WTC11 (cell line): ENCODE results near the gene PNP. TPM values are rescaled to one million over a fixed set of nuclear protein-coding genes. Genes with fewer than 3 reads are reported as not detected.

ENCODE experiments used
- ATAC-seq: fragments of 200-7000 bp; cut with Tn5 transposase; 2 replicates; pipeline ENCODE4 v1.10.0; 2021; ENCODE audit warnings: mild to moderate bottlenecking, moderate library complexity
- CTCF ChIA-PET: fragments of 300-600 bp; sonication (Branson Sonifier 250); formaldehyde crosslinking; loops from one replicate; lab custom pipeline; 2021; ENCODE audit warnings: antibody characterized with exemption; lab: Charles Lee
- POLR2A ChIA-PET: fragments of 350-600 bp; sonication (Branson Sonifier 250); formaldehyde crosslinking; loops from one replicate; lab custom pipeline; 2021; ENCODE audit warnings: antibody characterized with exemption; lab: Charles Lee
- DNase-seq: peaks from one replicate; pipeline ENCODE4 v3.0.0; 2021; ENCODE audit warnings: low spot score
- H3K27ac Mint-ChIP-seq: 2 replicates; pipeline ENCODE4 v1.8.0; 2021; ENCODE audit warnings: mixed read lengths
- H3K27me3 Mint-ChIP-seq: 2 replicates; pipeline ENCODE4 v1.8.0; 2021; ENCODE audit warnings: low read depth, mild to moderate bottlenecking, moderate library complexity, mixed read lengths
- H3K36me3 Mint-ChIP-seq: 2 replicates; pipeline ENCODE4 v1.8.0; 2021; ENCODE audit warnings: mixed read lengths
- H3K4me1 Mint-ChIP-seq: 2 replicates; pipeline ENCODE4 v1.8.0; 2022; ENCODE audit warnings: mixed read lengths
- H3K4me3 Mint-ChIP-seq: 2 replicates; pipeline ENCODE4 v1.8.0; 2021; ENCODE audit warnings: mild to moderate bottlenecking, moderate library complexity, mixed read lengths
- H3K9me3 Mint-ChIP-seq: 2 replicates; pipeline ENCODE4 v1.8.0; 2021; ENCODE audit warnings: mixed read lengths
- AR ChIP-seq: fragments of 250-450 bp; sonication (Bioruptor Pico); IDR thresholded peaks from 2 replicates; pipeline ENCODE4 v1.9.0; 2021; ENCODE audit warnings: mild to moderate bottlenecking
- EMX1 ChIP-seq: fragments of 250-450 bp; sonication (Bioruptor Pico); IDR thresholded peaks from 2 replicates; pipeline ENCODE4 v1.8.0; 2021; ENCODE audit warnings: mild to moderate bottlenecking
- ERG ChIP-seq: fragments of 250-450 bp; sonication (Bioruptor Pico); IDR thresholded peaks from 2 replicates; pipeline ENCODE4 v1.8.0; 2021; ENCODE audit warnings: mild to moderate bottlenecking
- ETV6 ChIP-seq: sonication (generic); formaldehyde crosslinking; IDR thresholded peaks from 2 replicates; pipeline ENCODE4 v1.8.1; 2022; ENCODE audit warnings: mild to moderate bottlenecking, missing genetic modification reagents
- MAX ChIP-seq: sonication (generic); formaldehyde crosslinking; IDR thresholded peaks from 2 replicates; pipeline ENCODE4 v1.8.0; 2022; ENCODE audit warnings: mild to moderate bottlenecking, missing genetic modification reagents
- MLX ChIP-seq: sonication (generic); formaldehyde crosslinking; IDR thresholded peaks from 2 replicates; pipeline ENCODE4 v1.8.1; 2023; ENCODE audit warnings: mild to moderate bottlenecking, missing genetic modification reagents, moderate library complexity
- MYBL2 ChIP-seq: sonication (generic); formaldehyde crosslinking; IDR thresholded peaks from 2 replicates; pipeline ENCODE4 v1.8.1; 2023; ENCODE audit warnings: mild to moderate bottlenecking, moderate library complexity, missing genetic modification reagents
- NFATC4 ChIP-seq: fragments of 250-450 bp; sonication (Bioruptor Pico); IDR thresholded peaks from 2 replicates; pipeline ENCODE4 v1.9.0; 2021; ENCODE audit warnings: mild to moderate bottlenecking
- OVOL2 ChIP-seq: fragments of 250-450 bp; sonication (Bioruptor Pico); IDR thresholded peaks from 2 replicates; pipeline ENCODE4 v1.9.0; 2021; ENCODE audit warnings: mild to moderate bottlenecking, borderline replicate concordance
- SMAD4 ChIP-seq: sonication (generic); formaldehyde crosslinking; IDR thresholded peaks from 2 replicates; pipeline ENCODE4 v1.8.0; 2022; ENCODE audit warnings: mild to moderate bottlenecking, missing genetic modification reagents
- ZNF671 ChIP-seq: fragments of 250-450 bp; sonication (Bioruptor Pico); IDR thresholded peaks from 2 replicates; pipeline ENCODE4 v1.8.0; 2021; ENCODE audit warnings: mild to moderate bottlenecking
- total RNA-seq: library from RNA; stranded (reverse); gene quantifications from 3 replicates; pipeline ENCODE4 v1.2.3, GENCODE V29; 2021

Gene PNP
- total RNA-seq, 1 experiment from 2014 or later = 95.8 TPM

- no peaks in the 10 kb centered on the region for H3K27me3 Mint-ChIP-seq
- no peaks in the 10 kb centered on the region for H3K9me3 Mint-ChIP-seq
- no peak overlapping the region for H3K4me3 Mint-ChIP-seq
- TF ChIP-seq EMX1 (CRISPR knock-in tag) (peak; percentile 61; the same call in 1 of the 2 replicates), ETV6 (CRISPR knock-in tag) (no peak), MYBL2 (CRISPR knock-in tag) (no peak), ZNF671 (CRISPR knock-in tag) (peak; percentile 35; the same call in 1 of the 2 replicates), NFATC4 (CRISPR knock-in tag) (peak; percentile 61; the same call in 1 of the 2 replicates), MAX (0 out of 2 replicates have a peak, but pooled peaks have one; percentile 76), AR (CRISPR knock-in tag) (peak; percentile 82; the same call in 1 of the 2 replicates), SMAD4 (CRISPR knock-in tag) (no peak)
- ChIA-PET POLR2A (interaction anchor here (1.0 to 2.9 kb wide), 6 partner anchors 11 to 228 kb away, joined by 3 to 20 read pairs (median 8); partner anchors contain the start of genes PARP2 and PNP), CTCF (interaction anchor here (1.2 to 2.9 kb wide), 7 partner anchors 38 to 157 kb away, joined by 4 to 10 read pairs (median 5); partner anchors contain the start of genes PARP2 and TEP1)
- H3K4me1 Mint-ChIP-seq = peaks cover 12% of the 10 kb centered on the region
- H3K36me3 Mint-ChIP-seq = peaks cover 41% of the 10 kb centered on the region
- DNase-seq (peak; percentile 29), ATAC-seq (peak; percentile 38)
- H3K27ac Mint-ChIP-seq = no peak overlapping the region
Observed at GRCh38 chr14:20455355-20456300, 13.6 kb upstream of the PNP start.

- POLR2A ChIA-PET = no interaction called here
- H3K27ac Mint-ChIP-seq = no peak overlapping the region; the same call in none of the 2 replicates
- H3K36me3 Mint-ChIP-seq = peaks cover 30% of the 10 kb centered on the region
- no peak for TF ChIP-seq OVOL2
- 0 out of 2 replicates have a peak, but pooled peaks have one; percentile 15 for TF ChIP-seq ERG (CRISPR knock-in tag)
- no peaks in the 10 kb centered on the region for H3K27me3 Mint-ChIP-seq
- CTCF ChIA-PET = interaction anchor here (2.1 to 2.9 kb wide), 2 partner anchors 42 to 152 kb away, joined by 10 read pairs; no protein-coding TSS in a partner anchor
- H3K4me1 Mint-ChIP-seq = peaks cover 14% of the 10 kb centered on the region
- DNase-seq = no peak
- no peak overlapping the region for H3K4me3 Mint-ChIP-seq
- H3K9me3 Mint-ChIP-seq = no peaks in the 10 kb centered on the region
- no peak for ATAC-seq
Observed at GRCh38 chr14:20456971-20457370, 12.2 kb upstream of the PNP start.

- peaks cover 16% of the 10 kb centered on the region for H3K4me1 Mint-ChIP-seq
- H3K27me3 Mint-ChIP-seq = no peaks in the 10 kb centered on the region
- no peak overlapping the region for H3K4me3 Mint-ChIP-seq
- CTCF ChIA-PET = interaction anchor here (0.8 kb wide), 1 partner anchor 42 kb away, joined by 4 read pairs; no protein-coding TSS in a partner anchor
- H3K27ac Mint-ChIP-seq = peak overlapping the region; percentile 40; the same call in 1 of the 2 replicates
- no peak for DNase-seq
- POLR2A ChIA-PET = no interaction called here
- H3K36me3 Mint-ChIP-seq = peaks cover 20% of the 10 kb centered on the region
- no peaks in the 10 kb centered on the region for H3K9me3 Mint-ChIP-seq
- ATAC-seq = no peak
- no peak for TF ChIP-seq EMX1 (CRISPR knock-in tag)
- TF ChIP-seq MLX (CRISPR knock-in tag) = 0 out of 2 replicates have a peak, but pooled peaks have one; percentile 27
Observed at GRCh38 chr14:20458031-20458789, 11.0 kb upstream of the PNP start.
